Measurements from ENCODE around the gene MBOAT2.
"Not testable (repeated sequence)": the region's sequence is repeated elsewhere in the genome, so short reads cannot be mapped to it uniquely, and the experiment has no call there.

MBOAT2 gene

DNA sequence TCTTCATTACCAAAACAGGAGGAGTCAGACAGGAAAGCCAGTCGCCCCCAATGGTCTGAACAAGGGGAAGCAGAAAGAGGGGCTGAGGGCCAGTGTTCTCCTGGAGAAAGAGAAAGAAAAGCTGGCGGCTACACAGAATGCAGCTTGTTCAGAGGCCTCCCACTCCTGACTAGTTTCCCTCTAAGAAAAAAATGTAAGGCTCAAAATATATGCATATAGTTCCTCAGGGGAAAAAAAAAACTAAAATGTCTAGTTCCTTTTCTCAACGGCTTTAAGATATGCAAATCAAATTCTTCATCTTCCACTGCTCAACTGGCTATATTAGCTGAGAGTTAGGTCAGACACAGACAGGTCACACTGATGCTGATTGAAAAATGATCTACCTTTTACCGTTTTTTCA lies 18.6 kb downstream of the MBOAT2 start:
- Histone ChIP-seq H3K4me1 (ENCODE audit: control insufficient read depth, insufficient read depth, low read length) (no peaks in the 10 kb centered on the region), H3K27ac (ENCODE audit: low read depth, low read length) (no peak overlapping the region), H3K27me3 (ENCODE audit: control insufficient read depth, insufficient read depth, low read length) (no peaks in the 10 kb centered on the region), H3K9ac (ENCODE audit: low read length) (no peak overlapping the region), H3K36me3 (ENCODE audit: control insufficient read depth, insufficient read depth, low read length) (no peaks in the 10 kb centered on the region), H3K4me3 (ENCODE audit: low read length) (no peak overlapping the region)

DNA sequence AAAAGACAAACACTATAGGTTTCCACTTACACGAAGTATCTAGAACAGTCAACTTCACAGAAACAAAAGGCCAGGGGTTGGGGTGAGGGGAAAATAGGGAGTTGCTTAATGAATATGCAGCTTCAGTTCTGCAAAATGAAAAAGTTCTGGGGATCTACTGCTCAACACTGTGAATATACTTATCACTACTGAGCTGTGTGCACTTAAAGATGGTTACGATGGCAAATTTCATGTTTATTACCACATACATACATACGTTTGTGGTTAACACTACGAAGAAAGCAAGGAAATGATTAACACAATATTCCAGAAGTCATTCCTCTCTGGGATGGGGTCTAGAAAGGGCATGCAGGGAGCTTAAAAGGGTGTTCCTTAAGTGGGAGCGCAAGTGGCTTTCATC lies 19.3 kb downstream of the MBOAT2 start:
- Histone ChIP-seq H3K4me1 (ENCODE audit: control insufficient read depth, insufficient read depth, low read length) (no peaks in the 10 kb centered on the region), H3K36me3 (ENCODE audit: control insufficient read depth, insufficient read depth, low read length) (no peaks in the 10 kb centered on the region), H3K27ac (ENCODE audit: low read depth, low read length) (no peak overlapping the region), H3K27me3 (ENCODE audit: control insufficient read depth, insufficient read depth, low read length) (no peaks in the 10 kb centered on the region), H3K4me3 (ENCODE audit: low read length) (no peak overlapping the region), H3K9ac (ENCODE audit: low read length) (no peak overlapping the region)

DNA sequence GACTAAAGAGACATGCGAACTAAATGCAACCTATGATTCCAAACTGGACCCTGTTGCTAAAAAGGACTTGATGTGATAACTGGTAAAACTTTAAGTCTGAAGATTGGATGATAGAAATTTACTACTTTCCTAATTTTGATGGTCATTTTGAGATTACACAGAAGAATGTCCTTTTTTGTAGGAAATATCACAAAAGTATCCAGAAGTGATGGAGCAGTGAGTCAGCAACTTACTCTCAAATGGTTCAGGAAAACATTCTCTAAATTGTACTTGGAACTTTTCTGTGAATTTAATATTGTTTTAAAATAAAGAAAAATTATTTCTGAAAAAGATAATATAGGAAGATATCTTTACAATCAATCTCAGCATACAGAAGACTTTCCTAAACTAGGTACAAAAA lies 19.9 kb downstream of the MBOAT2 start:
- H3K4me1 ChIP-seq (ENCODE audit: control insufficient read depth, insufficient read depth, low read length): no peaks in the 10 kb centered on the region
- H3K36me3 ChIP-seq (ENCODE audit: control insufficient read depth, insufficient read depth, low read length): no peaks in the 10 kb centered on the region
- H3K9ac ChIP-seq (ENCODE audit: low read length): no peak overlapping the region

DNA sequence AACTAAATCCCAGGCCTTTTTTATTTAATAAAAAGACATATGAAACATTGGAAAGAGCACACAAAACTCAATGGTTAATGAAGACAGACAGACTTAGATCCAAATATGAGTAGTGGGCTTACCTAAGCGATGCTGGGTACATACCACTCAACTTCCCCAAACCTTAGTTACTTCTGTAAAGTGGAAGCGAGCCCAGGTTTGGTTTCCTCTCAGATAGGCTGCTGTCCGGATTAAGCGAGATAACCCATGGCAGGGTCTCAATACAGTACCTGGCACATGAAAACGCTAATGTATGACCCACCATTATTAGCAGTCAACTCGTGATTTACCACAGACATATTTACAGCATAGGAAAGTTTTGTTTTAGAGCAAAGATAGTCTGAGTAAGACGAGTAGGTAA lies 21.6 kb downstream of the MBOAT2 start:
- H3K27me3 ChIP-seq (ENCODE audit: control insufficient read depth, insufficient read depth, low read length): no peaks in the 10 kb centered on the region

More for the DNA sequence above, 19.9 kb downstream of the MBOAT2 start:
- no peaks in the 10 kb centered on the region for H3K27me3 ChIP-seq (ENCODE audit: control insufficient read depth, insufficient read depth, low read length)
- H3K4me3 ChIP-seq (ENCODE audit: low read length): no peak overlapping the region
- no peak overlapping the region for H3K27ac ChIP-seq (ENCODE audit: low read depth, low read length)

DNA sequence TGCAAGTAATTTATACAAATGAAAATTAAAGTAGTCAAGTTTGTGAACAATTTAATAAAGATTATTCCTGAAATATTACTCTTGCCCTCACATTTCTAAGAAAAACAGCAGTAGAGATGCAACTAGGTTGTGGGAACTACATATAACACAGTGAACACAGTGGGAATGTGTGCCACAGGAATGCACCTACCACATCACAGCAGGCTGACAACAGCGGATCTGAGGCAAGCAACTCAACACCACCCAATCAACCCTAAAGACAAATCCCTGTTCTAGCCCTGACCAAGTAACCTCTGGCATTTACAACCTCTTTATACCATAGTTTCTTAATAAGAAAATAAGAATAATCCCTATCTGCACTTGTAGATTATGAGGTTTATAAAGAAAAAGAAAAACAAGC lies 23.4 kb downstream of the MBOAT2 start:
- Histone ChIP-seq H3K4me1 (ENCODE audit: control insufficient read depth, insufficient read depth, low read length) (no peaks in the 10 kb centered on the region), H3K27ac (ENCODE audit: low read depth, low read length) (no peak overlapping the region), H3K27me3 (ENCODE audit: control insufficient read depth, insufficient read depth, low read length) (no peaks in the 10 kb centered on the region), H3K36me3 (ENCODE audit: control insufficient read depth, insufficient read depth, low read length) (no peaks in the 10 kb centered on the region), H3K4me3 (ENCODE audit: low read length) (no peak overlapping the region), H3K9ac (ENCODE audit: low read length) (no peak overlapping the region)

More for the DNA sequence above, 21.6 kb downstream of the MBOAT2 start:
- Histone ChIP-seq H3K36me3 (ENCODE audit: control insufficient read depth, insufficient read depth, low read length) (no peaks in the 10 kb centered on the region), H3K27ac (ENCODE audit: low read depth, low read length) (no peak overlapping the region), H3K4me3 (ENCODE audit: low read length) (no peak overlapping the region), H3K4me1 (ENCODE audit: control insufficient read depth, insufficient read depth, low read length) (no peaks in the 10 kb centered on the region), H3K9ac (ENCODE audit: low read length) (no peak overlapping the region)

DNA sequence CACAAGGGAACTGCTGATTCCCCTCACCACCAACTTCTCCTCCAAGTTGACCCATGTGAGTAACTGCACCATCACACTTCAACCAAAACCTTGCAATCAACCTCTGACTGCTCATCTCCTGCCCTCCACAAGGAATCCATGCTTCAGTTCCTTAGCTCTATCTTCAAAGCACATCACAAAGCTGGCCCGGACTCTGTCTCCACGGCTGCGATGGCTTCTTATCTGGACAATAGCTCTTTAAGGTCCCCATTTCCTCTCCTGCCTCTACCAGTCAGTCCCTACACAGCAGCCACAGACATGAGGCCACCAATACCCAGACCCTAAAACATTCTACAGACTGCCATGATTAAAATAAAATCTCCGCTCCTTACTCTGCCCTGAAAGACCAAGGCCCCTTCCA lies 25.7 kb downstream of the MBOAT2 start:
- Histone ChIP-seq H3K4me3 (ENCODE audit: low read length) (no peak overlapping the region), H3K9ac (ENCODE audit: low read length) (no peak overlapping the region)

DNA sequence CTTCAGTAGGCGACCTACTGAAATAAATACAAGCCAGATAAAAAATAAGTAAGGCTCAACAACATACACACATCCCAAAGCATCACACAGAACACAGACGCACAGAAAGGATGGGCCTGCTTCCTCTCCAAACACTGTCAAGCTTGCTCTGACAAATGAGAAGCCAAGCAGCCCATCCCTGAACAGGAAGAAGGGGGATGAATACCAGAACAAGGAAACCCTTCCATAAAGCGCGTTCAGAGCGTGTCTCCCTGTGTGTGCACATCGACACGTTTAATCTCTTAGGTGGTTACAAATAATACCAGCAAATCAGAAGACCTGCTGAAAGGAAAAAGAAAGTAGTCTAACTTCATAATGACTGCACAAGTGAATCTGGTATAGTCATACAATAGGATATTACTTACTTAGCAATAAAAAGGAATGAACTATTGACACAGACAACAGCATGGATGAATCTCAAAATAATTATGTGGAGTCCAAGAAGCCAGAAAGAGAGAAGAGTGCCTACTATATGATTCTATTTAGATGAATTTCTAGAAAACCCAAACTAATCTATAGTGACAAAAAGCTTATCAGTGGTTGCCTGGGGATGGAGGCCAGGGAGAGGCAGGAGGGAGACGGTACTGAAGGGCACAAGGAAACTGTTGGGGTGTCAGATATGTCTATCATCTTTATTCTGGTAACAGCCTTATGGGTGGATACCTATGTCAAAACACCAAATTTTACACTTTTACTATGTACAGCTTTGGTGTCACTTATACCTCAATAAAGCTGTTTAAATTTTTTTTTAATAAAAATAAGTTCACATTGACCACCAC lies 26.8 kb downstream of the MBOAT2 start:
- Histone ChIP-seq H3K27ac (ENCODE audit: low read depth, low read length) (no peak overlapping the region), H3K27me3 (ENCODE audit: control insufficient read depth, insufficient read depth, low read length) (no peaks in the 10 kb centered on the region), H3K4me1 (ENCODE audit: control insufficient read depth, insufficient read depth, low read length) (no peaks in the 10 kb centered on the region), H3K4me3 (ENCODE audit: low read length) (no peak overlapping the region), H3K36me3 (ENCODE audit: control insufficient read depth, insufficient read depth, low read length) (no peaks in the 10 kb centered on the region), H3K9ac (ENCODE audit: low read length) (no peak overlapping the region)

More for the DNA sequence above, 25.7 kb downstream of the MBOAT2 start:
- no peaks in the 10 kb centered on the region for H3K36me3 ChIP-seq (ENCODE audit: control insufficient read depth, insufficient read depth, low read length)
- H3K4me1 ChIP-seq (ENCODE audit: control insufficient read depth, insufficient read depth, low read length): no peaks in the 10 kb centered on the region
- no peak overlapping the region for H3K27ac ChIP-seq (ENCODE audit: low read depth, low read length)
- no peaks in the 10 kb centered on the region for H3K27me3 ChIP-seq (ENCODE audit: control insufficient read depth, insufficient read depth, low read length)

DNA sequence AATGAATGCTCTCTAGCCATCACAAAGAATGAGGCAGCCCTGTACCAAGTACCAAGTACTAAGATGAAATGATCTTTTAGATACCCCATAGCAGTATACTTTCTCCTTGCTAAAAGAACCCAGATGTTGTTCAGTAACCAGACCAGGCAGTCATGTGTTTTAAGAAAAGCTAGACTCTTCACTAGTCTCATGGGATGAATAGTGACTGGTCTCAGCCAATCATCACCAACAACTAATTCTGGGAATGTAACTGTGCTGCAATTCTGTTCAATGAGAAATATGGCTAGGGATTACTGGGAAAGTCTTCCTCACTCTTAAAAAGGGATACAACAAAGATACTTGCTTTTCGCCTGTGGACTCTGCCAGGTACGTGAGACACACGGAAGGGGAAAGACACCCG lies 29.5 kb downstream of the MBOAT2 start:
- no peaks in the 10 kb centered on the region for H3K36me3 ChIP-seq (ENCODE audit: control insufficient read depth, insufficient read depth, low read length)
- no peaks in the 10 kb centered on the region for H3K27me3 ChIP-seq (ENCODE audit: control insufficient read depth, insufficient read depth, low read length)
- no peak overlapping the region for H3K9ac ChIP-seq (ENCODE audit: low read length)
- no peak overlapping the region for H3K27ac ChIP-seq (ENCODE audit: low read depth, low read length)
- no peak overlapping the region for H3K4me3 ChIP-seq (ENCODE audit: low read length)
- no peaks in the 10 kb centered on the region for H3K4me1 ChIP-seq (ENCODE audit: control insufficient read depth, insufficient read depth, low read length)

DNA sequence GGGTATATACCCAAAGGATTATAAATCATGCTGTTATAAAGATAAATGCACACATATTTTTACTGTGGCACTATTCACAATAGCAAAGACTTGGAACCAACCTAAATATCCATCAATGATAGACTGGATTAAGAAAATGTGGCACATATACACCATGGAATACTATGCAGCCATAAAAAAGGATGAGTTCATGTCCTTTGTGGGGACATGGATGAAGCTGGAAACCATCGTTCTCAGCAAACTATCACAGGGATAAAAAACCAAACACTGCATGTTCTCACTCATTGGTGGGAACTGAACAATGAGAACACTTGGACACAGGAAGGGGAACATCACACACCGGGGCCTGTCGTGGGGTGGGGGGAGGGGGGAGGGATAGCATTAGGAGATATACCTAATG lies 30.5 kb downstream of the MBOAT2 start:
- not testable (repeated sequence) for H3K4me3 ChIP-seq (ENCODE audit: low read length); H3K27ac ChIP-seq (ENCODE audit: low read depth, low read length); H3K4me1 ChIP-seq (ENCODE audit: control insufficient read depth, insufficient read depth, low read length); H3K36me3 ChIP-seq (ENCODE audit: control insufficient read depth, insufficient read depth, low read length); H3K9ac ChIP-seq (ENCODE audit: low read length); H3K27me3 ChIP-seq (ENCODE audit: control insufficient read depth, insufficient read depth, low read length)

DNA sequence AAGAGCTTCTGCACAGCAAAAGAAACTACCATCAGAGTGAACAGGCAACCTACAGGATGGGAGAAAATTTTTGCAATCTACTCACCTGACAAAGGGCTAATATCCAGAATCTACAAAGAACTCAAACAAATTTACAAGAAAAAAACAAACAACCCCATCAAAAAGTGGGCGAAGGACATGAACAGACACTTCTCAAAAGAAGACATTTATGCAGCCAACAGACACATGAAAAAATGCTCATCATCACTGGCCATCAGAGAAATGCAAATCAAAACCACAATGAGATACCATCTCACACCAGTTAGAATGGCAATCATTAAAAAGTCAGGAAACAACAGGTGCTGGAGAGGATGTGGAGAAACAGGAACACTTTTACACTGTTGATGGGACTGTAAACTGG lies 30.9 kb downstream of the MBOAT2 start:
- not testable (repeated sequence) for H3K4me3 ChIP-seq (ENCODE audit: low read length); H3K9ac ChIP-seq (ENCODE audit: low read length); H3K27ac ChIP-seq (ENCODE audit: low read depth, low read length); H3K27me3 ChIP-seq (ENCODE audit: control insufficient read depth, insufficient read depth, low read length); H3K36me3 ChIP-seq (ENCODE audit: control insufficient read depth, insufficient read depth, low read length); H3K4me1 ChIP-seq (ENCODE audit: control insufficient read depth, insufficient read depth, low read length)

DNA sequence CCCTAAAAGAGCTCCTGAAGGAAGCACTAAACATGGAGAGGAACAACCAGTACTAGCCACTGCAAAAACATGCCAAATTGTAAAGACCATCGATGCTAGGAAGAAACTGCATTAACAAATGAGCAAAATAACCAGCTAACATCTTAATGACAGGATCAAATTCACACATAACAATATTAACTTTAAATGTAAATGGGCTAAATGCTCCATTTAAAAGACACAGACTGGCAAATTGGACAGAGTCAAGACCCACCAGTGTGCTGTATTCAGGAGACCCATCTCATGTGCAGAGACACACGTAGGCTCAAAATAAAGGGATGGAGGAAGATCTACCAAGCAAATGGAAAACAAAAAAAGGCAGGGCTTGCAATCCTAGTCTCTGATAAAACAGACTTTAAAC lies 34.1 kb downstream of the MBOAT2 start:
- not testable (repeated sequence) for H3K9ac ChIP-seq (ENCODE audit: low read length); H3K36me3 ChIP-seq (ENCODE audit: control insufficient read depth, insufficient read depth, low read length); H3K4me3 ChIP-seq (ENCODE audit: low read length); H3K4me1 ChIP-seq (ENCODE audit: control insufficient read depth, insufficient read depth, low read length); H3K27ac ChIP-seq (ENCODE audit: low read depth, low read length); H3K27me3 ChIP-seq (ENCODE audit: control insufficient read depth, insufficient read depth, low read length)

DNA sequence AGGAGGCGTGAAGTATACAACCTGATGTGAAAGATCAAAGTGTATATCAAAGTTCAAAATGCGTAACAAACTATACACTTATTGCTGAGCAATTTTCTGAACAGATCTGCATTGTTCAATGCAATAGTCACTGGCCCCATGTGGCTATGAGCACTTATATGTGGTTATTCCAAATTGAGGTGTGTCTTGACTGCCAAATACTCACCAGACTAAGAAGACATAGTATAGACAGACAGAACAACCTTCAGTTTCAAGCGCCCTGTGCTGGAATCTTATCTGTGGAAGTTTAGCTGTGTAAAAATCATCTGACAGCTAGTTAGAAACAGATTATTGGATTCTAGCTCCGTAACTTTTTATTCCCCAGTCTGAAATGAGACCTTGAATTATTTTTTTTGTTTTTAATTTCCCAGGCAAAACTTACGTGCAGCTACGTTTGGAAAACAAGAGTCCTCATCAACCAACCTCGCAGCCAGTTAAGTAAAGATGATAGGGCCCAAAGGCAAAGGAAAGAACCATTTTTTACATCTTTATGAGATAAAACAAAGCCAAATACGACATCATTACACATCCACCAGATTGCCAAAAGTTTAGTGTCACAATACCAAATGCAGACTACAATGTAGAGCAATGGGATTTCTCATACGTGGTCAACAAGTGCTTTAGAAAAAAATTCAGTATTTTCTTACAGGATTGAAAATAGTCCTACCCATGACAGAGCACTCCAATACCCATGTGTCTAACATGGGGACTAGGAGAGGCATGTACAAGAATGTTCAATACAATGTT lies 37.2 kb downstream of the MBOAT2 start:
- Histone ChIP-seq H3K9ac (ENCODE audit: low read length) (no peak overlapping the region), H3K4me1 (ENCODE audit: control insufficient read depth, insufficient read depth, low read length) (no peaks in the 10 kb centered on the region), H3K36me3 (ENCODE audit: control insufficient read depth, insufficient read depth, low read length) (no peaks in the 10 kb centered on the region), H3K27me3 (ENCODE audit: control insufficient read depth, insufficient read depth, low read length) (no peaks in the 10 kb centered on the region), H3K4me3 (ENCODE audit: low read length) (no peak overlapping the region), H3K27ac (ENCODE audit: low read depth, low read length) (no peak overlapping the region)
